ENCODE results near the gene FCHO1.

FCHO1 gene

DNA sequence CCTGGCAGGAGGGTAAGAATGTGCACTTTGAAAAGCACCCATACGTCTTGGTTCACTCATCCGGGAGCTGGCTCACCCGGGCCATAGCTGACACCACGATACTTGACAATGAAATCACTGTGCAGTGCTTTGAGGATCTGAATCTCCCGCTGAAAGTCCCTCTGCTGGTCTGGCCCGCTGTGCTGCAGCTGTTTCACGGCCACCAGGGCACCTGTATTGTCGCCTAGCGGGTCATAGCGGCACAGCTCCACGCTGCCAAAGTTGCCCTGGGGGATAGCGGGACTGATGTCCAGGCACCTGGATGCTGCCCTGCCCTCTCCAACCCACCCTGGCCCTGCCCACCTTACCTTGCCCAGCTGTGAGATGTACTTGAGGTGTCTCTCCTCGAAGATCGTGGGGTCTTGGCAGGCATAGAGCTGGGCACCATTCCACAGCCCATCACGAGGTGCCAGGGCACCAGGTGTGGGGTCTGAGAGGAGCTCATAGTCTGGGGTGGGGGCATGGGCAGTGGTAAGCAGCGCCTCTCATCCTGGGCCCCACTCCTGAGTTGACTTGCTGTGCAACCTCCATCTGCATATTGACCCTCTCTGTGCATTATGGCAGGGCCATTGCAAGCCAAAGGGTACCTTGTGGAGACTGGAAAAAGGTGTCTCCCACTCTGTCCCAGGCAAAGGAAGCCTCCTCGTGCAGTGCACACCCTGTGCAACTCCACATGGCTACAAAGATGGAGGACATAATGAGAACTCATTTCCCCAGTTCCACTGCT is 81.3 kb downstream of the FCHO1 start:
- no peak for DNase-seq

DNA sequence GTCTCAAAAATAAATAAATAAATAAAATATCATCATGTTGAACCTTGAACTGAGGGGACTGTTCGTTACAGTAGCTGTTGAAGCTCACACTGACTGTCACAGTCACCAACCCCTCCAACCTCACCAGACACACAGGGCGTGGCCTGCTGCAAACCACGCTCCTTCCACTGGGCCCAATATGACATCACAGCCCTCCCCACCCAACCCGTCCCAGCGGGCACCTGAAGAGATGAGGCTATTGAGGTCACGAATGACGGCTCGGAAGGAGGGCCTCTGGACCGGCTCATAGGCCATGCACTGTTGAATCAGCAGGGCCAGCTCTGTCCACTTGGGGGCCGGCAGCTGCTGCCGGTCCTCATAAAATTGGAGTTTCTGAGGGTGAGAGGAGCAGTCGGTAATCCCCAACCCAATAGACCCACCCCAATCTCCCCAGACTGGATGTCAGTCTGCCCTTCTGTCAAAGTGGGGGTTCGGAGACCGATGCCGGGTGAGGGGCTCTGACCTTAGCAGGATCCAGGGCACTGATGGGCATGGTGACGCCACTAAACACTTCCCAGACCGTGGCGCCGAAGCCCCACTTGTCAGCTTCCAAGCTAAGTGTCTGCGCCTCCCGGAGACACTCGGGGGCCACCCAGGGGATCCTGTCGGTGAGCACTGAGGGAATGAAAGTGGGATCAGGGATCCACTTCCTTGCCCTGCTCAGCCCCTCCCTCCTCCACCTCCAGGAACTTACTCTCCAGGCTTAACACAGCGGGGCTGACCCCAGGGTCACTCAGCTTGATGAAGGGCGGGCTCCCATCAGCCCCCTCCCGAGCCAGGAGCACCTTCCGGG is 83.3 kb downstream of the FCHO1 start:
- no peak for DNase-seq

DNA sequence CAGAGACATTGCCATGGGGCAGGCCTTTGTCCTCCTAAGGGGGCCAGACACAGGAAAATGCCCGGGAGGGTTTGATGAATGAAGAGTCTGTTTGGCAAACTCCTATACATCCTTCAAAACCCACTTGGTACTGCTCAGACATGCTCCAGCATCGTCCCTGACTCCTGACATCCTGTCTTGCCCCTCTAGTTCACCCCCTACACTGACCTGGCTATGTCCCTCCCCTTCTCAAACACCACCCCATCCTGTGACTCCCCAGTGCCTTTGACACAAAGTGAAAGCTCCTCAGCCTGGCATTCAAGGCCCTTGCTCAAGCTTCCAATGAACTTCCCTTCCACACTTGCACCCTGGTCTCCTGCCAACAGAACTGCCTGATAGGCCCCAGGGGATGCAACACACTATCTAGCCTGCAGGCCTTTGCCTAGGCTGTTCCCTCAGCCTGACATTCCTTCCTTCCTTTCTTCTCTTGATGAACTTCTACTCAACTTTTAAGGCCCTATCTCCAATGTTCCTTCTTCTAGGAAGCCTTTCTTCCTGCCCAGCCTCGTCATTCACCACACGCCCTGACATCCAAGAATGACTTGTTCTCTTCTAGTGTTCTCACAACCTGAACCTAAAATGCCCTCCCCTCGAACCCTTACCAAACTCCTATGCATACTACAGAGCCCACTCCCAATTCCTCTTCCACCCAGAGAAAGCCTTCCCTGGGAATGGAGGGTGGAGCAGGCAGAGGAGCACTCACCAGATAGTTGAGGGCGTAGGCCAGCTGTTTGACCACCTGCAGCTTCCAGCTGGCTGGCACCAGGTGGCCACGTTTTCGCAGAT is 84.1 kb downstream of the FCHO1 start:
- DNase-seq: no peak

DNA sequence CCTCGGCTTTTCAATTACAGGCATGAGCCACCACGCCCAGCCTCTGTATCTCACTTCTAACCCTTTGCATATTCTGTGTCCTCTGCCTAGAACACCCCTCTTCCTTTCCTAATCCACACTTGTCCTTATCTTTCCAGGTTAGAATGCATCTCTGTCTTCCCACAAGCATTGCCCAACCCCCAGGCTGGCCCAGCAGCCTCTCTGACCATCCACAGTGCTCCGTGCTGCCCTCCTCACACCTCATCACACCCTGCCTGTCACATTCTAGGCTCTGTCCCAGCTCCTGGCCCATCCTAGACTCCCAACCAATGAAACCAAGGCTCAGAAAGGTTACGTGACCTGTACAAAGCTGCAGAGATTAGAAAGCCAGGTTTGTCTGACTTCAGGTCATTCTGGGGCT is 85.3 kb downstream of the FCHO1 start:
- no peak for DNase-seq

GRCh38 chr19:17837972-17838371 is 86.7 kb downstream of the FCHO1 start:
- no peak for DNase-seq

All from islet precursor cell (in vitro differentiated cells).